Esophagus muscularis mucosa (tissue), 4 donors: ENCODE results near the gene CLCN4. TPM values are rescaled to one million over a fixed set of nuclear protein-coding genes. Genes with fewer than 3 reads are reported as not detected.

Source experiments
- DNase-seq: peaks from one replicate; pipeline ENCODE4 v3.0.0-alpha.2; 2017; ENCODE audit errors: extremely low spot score
- H3K27ac ChIP-seq, 4 donors: fragments of 200-600 bp; sonication (generic); replicated peaks in 1 of 4; 1 replicate in 3 of 4; 2 replicates in 1 of 4; pipeline ENCODE4 v1.5.1; 2016 to 2019; ENCODE audit warnings: mild to moderate bottlenecking in 1 of 4
- H3K27me3 ChIP-seq, 4 donors: fragments of 200-600 bp; sonication (generic); one replicate each; pipeline versions ENCODE4 v1.5.1 to v1.6.0; 2016 to 2019
- H3K36me3 ChIP-seq, 4 donors: fragments of 200-600 bp; sonication (generic); one replicate each; pipeline ENCODE4 v1.5.1; 2016 to 2019
- H3K4me1 ChIP-seq, 4 donors: fragments of 200-600 bp; sonication (generic); one replicate each; pipeline ENCODE4 v1.5.1; 2016 to 2019
- H3K4me3 ChIP-seq, 4 donors: fragments of 200-600 bp; sonication (generic); 1 replicate in 2 of 4; 2 replicates in 2 of 4; pipeline ENCODE4 v1.5.1; 2016 to 2019; ENCODE audit warnings: mild to moderate bottlenecking in 4 of 4, moderate library complexity in 1 of 4
- H3K9me3 ChIP-seq, 4 donors: fragments of 200-600 bp; sonication (generic); 1 replicate in 3 of 4; 2 replicates in 1 of 4; pipeline ENCODE4 v1.5.1; 2016 to 2019
- CTCF ChIP-seq, 3 experiments: fragments of 200-600 bp in 2 of 3; fragments of 450-650 bp in 1 of 3; sonication (generic) in 2 of 3; IDR thresholded peaks; one replicate each; pipeline ENCODE4 v1.5.1; 2017 to 2019; ENCODE audit warnings: antibody characterized with exemption in 3 of 3, mild to moderate bottlenecking in 2 of 3, moderate library complexity in 1 of 3
- EP300 ChIP-seq: sonication (generic); formaldehyde crosslinking; IDR thresholded peaks from one replicate; pipeline ENCODE4 v1.6.1; 2017; ENCODE audit warnings: antibody characterized with exemption
- POLR2A ChIP-seq: fragments of 450-650 bp; IDR thresholded peaks from one replicate; pipeline ENCODE4 v1.6.1; 2017; ENCODE audit warnings: antibody characterized with exemption, moderate library complexity, mild to moderate bottlenecking, low read depth
- POLR2AphosphoS5 ChIP-seq, 2 donors: sonication (generic); formaldehyde crosslinking; IDR thresholded peaks; one replicate each; pipeline ENCODE4 v1.6.1; 2017; ENCODE audit warnings: antibody characterized with exemption in 2 of 2
- WGBS: methylation state at CpG from one replicate; pipeline ENCODE4 v1.1.5; 2018; 5-methylcytosine and 5-hydroxymethylcytosine counted together
- intact Hi-C: fragments of 100-400 bp; cut with DNase I; formaldehyde crosslinking; loops from one replicate; pipeline ENCODE4 v1.15.1; 2023
- total RNA-seq, 4 donors: library from RNA; depleted of rRNA; stranded (reverse); fragments of >200 nt; gene quantifications; one replicate each; pipeline versions ENCODE4 v1.1.0 to v1.2.1, GENCODE V29; 2016

Gene CLCN4
- total RNA-seq, 4 donors from 2014 or later = 0.42 to 1.8 (median 1.1) TPM

- WGBS = 69% methylated on average over 3 of the region's 6 CpGs
- TF ChIP-seq CTCF (IDR thresholded peaks at IDR 0.05) (no peak), EP300 (no peak), POLR2A (no peak), POLR2AphosphoS5 (IDR thresholded peaks at IDR 0.05) (no peak)
- DNase-seq = no peak
- H3K9me3 ChIP-seq = peaks cover 0 to 7% (median 0%) of the 10 kb centered on the region in 4 donors
- H3K27me3 ChIP-seq = no peaks in the 10 kb centered on the region
- no peaks in the 10 kb centered on the region for H3K36me3 ChIP-seq
- intact Hi-C loops = no loop called here
- no peak overlapping the region for H3K27ac ChIP-seq
- no peaks in the 10 kb centered on the region for H3K4me1 ChIP-seq
- H3K4me3 ChIP-seq = no peak overlapping the region
Observed at GRCh38 chrX:10167573-10167972, 10.8 kb downstream of the CLCN4 start.

GRCh38 chrX:10168226-10168625 lies 11.5 kb downstream of the CLCN4 start:
- WGBS = 56% methylated on average over 9 of the region's 9 CpGs
- DNase-seq = no peak
- intact Hi-C loops = no loop called here

GRCh38 chrX:10169175-10169574 lies 12.4 kb downstream of the CLCN4 start:
- DNase-seq = no peak
- H3K27ac ChIP-seq = no peak overlapping the region
- H3K27me3 ChIP-seq = no peaks in the 10 kb centered on the region
- no peak overlapping the region for H3K4me3 ChIP-seq
- peaks cover 0 to 11% (median 8%) of the 10 kb centered on the region in 4 donors for H3K4me1 ChIP-seq
- peaks cover 0 to 7% (median 0%) of the 10 kb centered on the region in 4 donors for H3K9me3 ChIP-seq
- intact Hi-C loops = no loop called here
- 80% methylated on average over 3 of the region's 3 CpGs for WGBS
- H3K36me3 ChIP-seq = no peaks in the 10 kb centered on the region
- no peak for TF ChIP-seq POLR2A
- no peak for TF ChIP-seq EP300
- no peak for TF ChIP-seq POLR2AphosphoS5 (IDR thresholded peaks at IDR 0.05)
- no peak for TF ChIP-seq CTCF (IDR thresholded peaks at IDR 0.05)

More at GRCh38 chrX:10168226-10168625, 11.5 kb downstream of the CLCN4 start:
- no peak overlapping the region for H3K27ac ChIP-seq
- H3K9me3 ChIP-seq = peaks cover 0 to 7% (median 0%) of the 10 kb centered on the region in 4 donors
- TF ChIP-seq POLR2AphosphoS5 (IDR thresholded peaks at IDR 0.05) (no peak), EP300 (no peak), POLR2A (no peak), CTCF (IDR thresholded peaks at IDR 0.05) (no peak)
- no peaks in the 10 kb centered on the region for H3K27me3 ChIP-seq
- H3K4me1 ChIP-seq = peaks cover 0 to 2% (median under 1%) of the 10 kb centered on the region in 4 donors
- H3K36me3 ChIP-seq = no peaks in the 10 kb centered on the region
- H3K4me3 ChIP-seq = no peak overlapping the region

- 74% methylated on average over 5 of the region's 5 CpGs for WGBS
- intact Hi-C loops = no loop called here
Observed at GRCh38 chrX:10171249-10171648, 14.5 kb downstream of the CLCN4 start.

More at GRCh38 chrX:10171249-10171648, 14.5 kb downstream of the CLCN4 start:
- TF ChIP-seq CTCF (IDR thresholded peaks at IDR 0.05) = no peak
- no peak for TF ChIP-seq EP300
- TF ChIP-seq POLR2AphosphoS5 (IDR thresholded peaks at IDR 0.05) = no peak
- no peak for TF ChIP-seq POLR2A
- H3K27ac ChIP-seq = no peak overlapping the region
- H3K9me3 ChIP-seq = no peaks in the 10 kb centered on the region
- no peak overlapping the region for H3K4me3 ChIP-seq
- H3K4me1 ChIP-seq = peaks cover 7 to 25% (median 18%) of the 10 kb centered on the region in 4 donors
- no peak for DNase-seq
- no peaks in the 10 kb centered on the region for H3K36me3 ChIP-seq
- no peaks in the 10 kb centered on the region for H3K27me3 ChIP-seq
